Osteoblast (primary cell): ENCODE data around the gene LMX1B. TPM values are rescaled to one million over a fixed set of nuclear protein-coding genes. Genes with fewer than 3 reads are reported as not detected.
"Not testable (repeated sequence)": the region's sequence is repeated elsewhere in the genome, so short reads cannot be mapped to it uniquely, and the experiment has no call there.

ENCODE experiments used
- DNase-seq: peaks from one replicate; pipeline ENCODE4 v3.0.0; 2011; ENCODE audit warnings: low spot score, mixed read lengths; ENCODE audit not compliant: insufficient read length; ENCODE audit errors: missing footprints
- H2AFZ ChIP-seq: 2 replicates; pipeline ENCODE4 v1.6.0; 2011; ENCODE audit warnings: mild to moderate bottlenecking, low read length
- H3K27ac ChIP-seq: 2 replicates; pipeline ENCODE4 v1.5.1; 2011; ENCODE audit warnings: mild to moderate bottlenecking, low read depth, low read length, moderate library complexity
- H3K27me3 ChIP-seq: 2 replicates; pipeline ENCODE4 v1.6.0; 2012; ENCODE audit warnings: mild to moderate bottlenecking, control low read depth, inconsistent platforms, low read length, moderate library complexity; ENCODE audit not compliant: insufficient read depth
- H3K36me3 ChIP-seq: 2 replicates; pipeline ENCODE4 v1.5.1; 2011; ENCODE audit warnings: mild to moderate bottlenecking, low read length, control low read depth, moderate library complexity; ENCODE audit not compliant: insufficient read depth
- H3K4me1 ChIP-seq: 2 replicates; pipeline ENCODE4 v1.5.1; 2011; ENCODE audit warnings: mild to moderate bottlenecking, low read length, control low read depth, moderate library complexity; ENCODE audit not compliant: insufficient read depth
- H3K4me2 ChIP-seq: 2 replicates; pipeline ENCODE4 v1.6.0; 2011; ENCODE audit warnings: mild to moderate bottlenecking, low read length; ENCODE audit not compliant: insufficient read depth
- H3K4me3 ChIP-seq: fragments of 200-600 bp; sonication (generic); 3 replicates; pipeline ENCODE4 v1.5.1; 2012; ENCODE audit warnings: mild to moderate bottlenecking, low read length, inconsistent platforms; ENCODE audit not compliant: insufficient read depth
- H3K79me2 ChIP-seq: 2 replicates; pipeline ENCODE4 v1.6.0; 2012; ENCODE audit warnings: mild to moderate bottlenecking, low read length, control low read depth, inconsistent platforms; ENCODE audit not compliant: insufficient read depth
- H3K9me3 ChIP-seq: 2 replicates; pipeline ENCODE4 v1.5.1; 2011; ENCODE audit warnings: low read depth, low read length, control low read depth
- H4K20me1 ChIP-seq: 2 replicates; pipeline ENCODE4 v1.6.0; 2012; ENCODE audit warnings: mild to moderate bottlenecking, low read length, control low read depth; ENCODE audit not compliant: insufficient read depth
- total RNA-seq: library from RNA; depleted of rRNA; stranded (reverse); fragments of >200 nt; gene quantifications from 2 replicates; pipeline ENCODE4 v1.2.3, GENCODE V29; 2012
- TF ChIP-seq, protein P1 (sequence below): IDR thresholded peaks from 2 replicates; pipeline ENCODE4 v1.5.1; 2011; ENCODE audit warnings: mild to moderate bottlenecking, low read depth, low read length, moderate library complexity; ENCODE audit errors: extremely low read depth

LMX1B gene
- total RNA-seq, 1 donor: under 0.01 TPM

DNA sequence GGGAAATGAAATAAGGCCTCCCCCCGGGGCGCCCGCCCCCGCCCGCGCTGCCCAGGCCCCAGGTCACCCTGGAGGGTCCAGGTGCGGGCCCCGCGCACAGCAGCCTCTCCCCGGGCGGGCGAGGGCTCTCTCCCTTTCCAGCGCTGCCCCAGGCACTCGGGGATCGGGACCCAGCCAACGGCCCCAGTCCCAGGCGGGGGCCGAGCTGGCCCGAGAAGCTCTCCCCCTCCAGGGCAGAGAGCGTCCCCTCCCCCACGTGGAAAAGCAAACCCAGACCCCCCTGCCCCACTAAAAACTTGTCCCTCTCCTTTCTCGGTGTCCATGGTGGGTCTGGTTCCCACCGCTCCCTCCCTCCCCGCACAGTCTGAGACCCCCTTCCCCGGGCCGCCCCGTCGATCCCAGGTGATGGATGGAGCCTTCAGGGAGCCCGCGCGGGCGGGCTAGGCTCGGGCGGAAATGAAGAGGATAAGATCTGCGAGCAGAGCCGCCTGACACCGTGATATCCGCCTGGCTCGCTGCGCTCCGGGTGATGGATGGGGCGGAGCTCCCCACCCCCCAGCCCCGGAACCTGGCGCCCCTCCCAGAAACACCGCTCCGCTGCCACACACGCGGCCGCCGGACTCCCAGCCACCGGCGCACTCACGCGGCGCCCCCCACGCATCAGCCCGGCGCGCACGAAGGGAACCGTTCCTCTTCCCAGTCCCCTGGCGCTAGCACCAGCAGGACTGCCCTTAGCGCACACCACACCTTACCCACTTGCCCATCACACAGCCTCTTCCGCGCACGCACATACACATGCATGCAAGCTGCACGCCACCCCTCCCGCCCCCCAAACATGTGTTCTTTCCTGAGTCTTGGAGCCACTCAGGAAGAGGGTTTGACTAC is 109.4 kb downstream of the LMX1B start:
- H3K27ac ChIP-seq: no peak overlapping the region
- H3K4me3 ChIP-seq: peak overlapping the region; percentile 64
- DNase-seq: peak; percentile 53
- TF ChIP-seq, protein P1, sequence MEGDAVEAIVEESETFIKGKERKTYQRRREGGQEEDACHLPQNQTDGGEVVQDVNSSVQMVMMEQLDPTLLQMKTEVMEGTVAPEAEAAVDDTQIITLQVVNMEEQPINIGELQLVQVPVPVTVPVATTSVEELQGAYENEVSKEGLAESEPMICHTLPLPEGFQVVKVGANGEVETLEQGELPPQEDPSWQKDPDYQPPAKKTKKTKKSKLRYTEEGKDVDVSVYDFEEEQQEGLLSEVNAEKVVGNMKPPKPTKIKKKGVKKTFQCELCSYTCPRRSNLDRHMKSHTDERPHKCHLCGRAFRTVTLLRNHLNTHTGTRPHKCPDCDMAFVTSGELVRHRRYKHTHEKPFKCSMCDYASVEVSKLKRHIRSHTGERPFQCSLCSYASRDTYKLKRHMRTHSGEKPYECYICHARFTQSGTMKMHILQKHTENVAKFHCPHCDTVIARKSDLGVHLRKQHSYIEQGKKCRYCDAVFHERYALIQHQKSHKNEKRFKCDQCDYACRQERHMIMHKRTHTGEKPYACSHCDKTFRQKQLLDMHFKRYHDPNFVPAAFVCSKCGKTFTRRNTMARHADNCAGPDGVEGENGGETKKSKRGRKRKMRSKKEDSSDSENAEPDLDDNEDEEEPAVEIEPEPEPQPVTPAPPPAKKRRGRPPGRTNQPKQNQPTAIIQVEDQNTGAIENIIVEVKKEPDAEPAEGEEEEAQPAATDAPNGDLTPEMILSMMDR: no peak
- H3K27me3 ChIP-seq: peaks cover 28% of the 10 kb centered on the region
- peaks cover 4% of the 10 kb centered on the region for H3K4me1 ChIP-seq
- H4K20me1 ChIP-seq: no peaks in the 10 kb centered on the region
- H2AFZ ChIP-seq: no peak overlapping the region
- H3K36me3 ChIP-seq: no peaks in the 10 kb centered on the region
- no peaks in the 10 kb centered on the region for H3K9me3 ChIP-seq
- H3K4me2 ChIP-seq: peak overlapping the region; percentile 27
- no peaks in the 10 kb centered on the region for H3K79me2 ChIP-seq

DNA sequence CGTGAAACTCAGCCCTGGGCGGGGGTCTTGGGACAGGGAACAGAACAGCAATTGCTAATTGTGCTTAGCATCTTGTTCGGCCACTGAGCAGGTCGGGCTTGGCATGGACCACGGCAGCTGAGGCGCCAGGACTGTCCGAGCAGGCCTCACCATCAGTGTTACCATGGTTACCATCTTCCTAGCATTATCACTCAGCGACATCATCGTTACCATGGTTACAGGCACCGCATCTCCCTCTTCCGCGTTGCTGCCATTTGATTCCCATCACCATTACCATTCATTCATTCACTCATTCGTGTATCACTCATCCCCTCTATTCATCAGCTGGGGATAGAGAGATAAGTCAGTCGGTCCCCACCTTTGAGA is 110.1 kb downstream of the LMX1B start:
- H3K9me3 ChIP-seq: no peaks in the 10 kb centered on the region
- no peak for DNase-seq
- no peak overlapping the region for H3K27ac ChIP-seq
- H3K4me1 ChIP-seq: peaks cover 4% of the 10 kb centered on the region
- no peaks in the 10 kb centered on the region for H3K79me2 ChIP-seq
- H3K27me3 ChIP-seq: peaks cover 26% of the 10 kb centered on the region
- no peak overlapping the region for H3K4me2 ChIP-seq
- H3K36me3 ChIP-seq: no peaks in the 10 kb centered on the region
- no peak overlapping the region for H3K4me3 ChIP-seq
- H2AFZ ChIP-seq: no peak overlapping the region
- TF ChIP-seq, protein P1: no peak
- no peaks in the 10 kb centered on the region for H4K20me1 ChIP-seq

DNA sequence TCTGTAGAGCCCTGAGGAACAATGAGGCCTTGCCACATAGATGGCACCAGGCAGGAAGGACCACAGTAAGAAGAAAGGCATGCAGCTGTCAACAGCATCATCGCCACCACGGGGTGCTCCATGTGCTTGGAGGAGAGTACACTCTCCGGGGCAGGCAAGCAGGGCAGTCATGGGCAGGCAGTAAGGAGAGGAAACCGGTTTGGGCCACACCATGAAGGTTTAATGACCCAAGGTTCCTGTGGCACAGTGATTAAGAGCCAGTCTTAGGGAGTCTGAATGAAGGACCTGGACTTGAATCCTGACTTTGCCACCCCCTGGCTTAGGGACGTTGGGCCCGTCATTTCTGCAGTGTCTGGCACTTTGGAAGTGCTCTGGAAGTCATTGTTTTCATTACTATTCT is 110.5 kb downstream of the LMX1B start:
- Histone ChIP-seq H3K36me3 (no peaks in the 10 kb centered on the region), H3K9me3 (no peaks in the 10 kb centered on the region), H2AFZ (no peak overlapping the region), H3K4me1 (peaks cover 4% of the 10 kb centered on the region), H3K27me3 (peaks cover 26% of the 10 kb centered on the region), H4K20me1 (no peaks in the 10 kb centered on the region), H3K27ac (no peak overlapping the region), H3K4me3 (no peak overlapping the region), H3K4me2 (no peak overlapping the region), H3K79me2 (no peaks in the 10 kb centered on the region)
- no peak for DNase-seq
- TF ChIP-seq, protein P1: no peak

DNA sequence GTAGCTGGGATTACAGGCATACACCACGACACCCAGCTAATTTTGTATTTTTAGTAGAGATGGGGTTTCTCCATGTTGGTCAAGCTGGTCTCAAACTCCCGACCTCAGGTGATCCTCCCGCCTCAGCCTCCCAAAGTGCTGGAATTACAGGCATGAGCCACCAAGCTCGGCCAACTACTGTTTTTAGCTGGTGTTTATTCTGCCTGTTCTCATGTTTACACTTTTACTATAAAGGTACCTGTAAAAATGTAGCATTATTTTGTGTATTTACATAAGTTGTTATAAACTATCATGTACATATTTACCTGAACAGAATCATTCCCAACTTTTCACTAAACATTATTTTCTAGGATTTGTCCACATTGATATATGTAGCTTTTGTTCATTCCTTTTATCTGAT is 111.8 kb downstream of the LMX1B start:
- H3K36me3 ChIP-seq, DNase-seq, H3K27ac ChIP-seq, H3K4me3 ChIP-seq, H2AFZ ChIP-seq, H3K4me1 ChIP-seq, H3K9me3 ChIP-seq, H4K20me1 ChIP-seq, H3K4me2 ChIP-seq, H3K79me2 ChIP-seq: not testable (repeated sequence)
- peaks cover 26% of the 10 kb centered on the region for H3K27me3 ChIP-seq

DNA sequence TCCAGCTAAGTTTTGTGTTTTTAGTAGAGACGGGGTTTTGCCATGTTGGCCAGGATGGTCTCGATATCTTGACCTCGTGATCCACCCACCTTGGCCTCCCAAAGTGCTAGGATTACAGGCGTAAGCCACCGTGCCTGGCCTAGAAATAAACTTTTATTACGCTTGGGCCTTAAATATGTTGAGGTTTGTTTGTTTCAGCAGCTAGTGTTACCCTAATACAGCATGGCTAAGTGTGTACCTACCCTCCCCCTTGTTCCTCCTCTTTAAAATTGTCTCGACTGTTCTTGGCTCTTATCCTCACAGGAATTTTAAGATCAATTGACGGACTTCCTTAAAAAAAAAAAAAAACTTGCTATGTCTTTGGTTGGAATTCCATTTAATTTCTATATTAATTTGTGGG is 114.5 kb downstream of the LMX1B start:
- not testable (repeated sequence) for H3K27ac ChIP-seq, H2AFZ ChIP-seq, H4K20me1 ChIP-seq, DNase-seq, H3K4me2 ChIP-seq, H3K4me3 ChIP-seq, H3K79me2 ChIP-seq, H3K4me1 ChIP-seq, H3K9me3 ChIP-seq, H3K36me3 ChIP-seq
- peaks cover 23% of the 10 kb centered on the region for H3K27me3 ChIP-seq

DNA sequence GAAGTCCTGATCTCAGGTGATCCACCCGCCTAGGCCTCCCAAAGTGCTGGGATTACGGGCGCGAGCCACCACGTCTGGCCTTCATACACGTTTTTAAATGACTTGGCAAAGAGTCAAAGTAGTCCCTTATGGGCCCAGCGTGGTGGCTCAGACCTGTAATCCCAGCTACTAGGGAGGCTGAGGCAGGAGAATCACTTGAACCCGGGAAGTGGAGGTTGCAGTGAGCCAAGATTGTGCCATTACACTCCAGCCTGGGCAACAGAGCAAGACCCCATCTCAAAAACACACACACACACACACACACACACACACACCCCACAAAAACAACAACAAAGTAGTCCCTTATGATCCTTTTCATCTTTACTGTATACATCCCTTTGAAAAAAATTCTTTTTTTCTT is 116.9 kb downstream of the LMX1B start:
- not testable (repeated sequence) for H3K79me2 ChIP-seq, DNase-seq

More for the DNA sequence above, 116.9 kb downstream of the LMX1B start:
- H3K4me3 ChIP-seq, H3K4me1 ChIP-seq, H2AFZ ChIP-seq, H3K4me2 ChIP-seq, H3K27me3 ChIP-seq, H4K20me1 ChIP-seq, H3K27ac ChIP-seq, H3K9me3 ChIP-seq, H3K36me3 ChIP-seq: not testable (repeated sequence)
